HL-60 (cell line): ENCODE data around the gene BCAS4.

ENCODE experiments used
- DNase-seq, 2 experiments: peaks; one replicate each; pipeline ENCODE4 v3.0.0-alpha.2; 2010 to 2020; ENCODE audit warnings: low read depth in 1 of 2, low spot score in 1 of 2
- H3K27ac ChIP-seq: fragments of 250-450 bp; sonication (Bioruptor Pico); replicated peaks from 2 replicates; pipeline ENCODE4 v1.5.1; 2020; ENCODE audit warnings: mild to moderate bottlenecking, moderate library complexity
- H3K27me3 ChIP-seq: fragments of 250-450 bp; sonication (Bioruptor Pico); 2 replicates; pipeline ENCODE4 v1.5.1; 2021; ENCODE audit warnings: mild to moderate bottlenecking, moderate library complexity; ENCODE audit not compliant: insufficient read depth, poor library complexity, severe bottlenecking
- H3K4me3 ChIP-seq: replicated peaks from 2 replicates; pipeline ENCODE4 v1.5.1; 2011; ENCODE audit warnings: mild to moderate bottlenecking, control low read depth, low read length; ENCODE audit not compliant: insufficient read depth
- CTCF ChIP-seq: IDR thresholded peaks from one replicate; pipeline ENCODE4 v1.5.1; 2011; ENCODE audit warnings: low read length, control low read depth, inconsistent platforms; ENCODE audit not compliant: insufficient read depth
- GABPA ChIP-seq: IDR thresholded peaks from 2 replicates; pipeline ENCODE4 v1.6.1; 2012; ENCODE audit warnings: low read depth
- POLR2AphosphoS5 ChIP-seq: IDR thresholded peaks from 2 replicates; pipeline ENCODE4 v1.6.1; 2012; ENCODE audit warnings: low read depth
- REST ChIP-seq: IDR thresholded peaks from 2 replicates; pipeline ENCODE4 v1.6.1; 2012; ENCODE audit warnings: low read depth; ENCODE audit not compliant: insufficient replicate concordance
- SPI1 ChIP-seq: IDR thresholded peaks from 2 replicates; pipeline ENCODE4 v1.6.1; 2012; ENCODE audit warnings: low read depth, mild to moderate bottlenecking, borderline replicate concordance

The BCAS4 gene

GRCh38 chr20:50856475-50857041, 61.7 kb downstream of the BCAS4 start:
- no peak for DNase-seq
- Histone ChIP-seq H3K27me3 (no peaks in the 10 kb centered on the region), H3K27ac (no peak overlapping the region), H3K4me3 (no peak overlapping the region)
- TF ChIP-seq REST (no peak), POLR2AphosphoS5 (no peak), CTCF (no peak), GABPA (no peak), SPI1 (no peak)

GRCh38 chr20:50857348-50857747, 62.5 kb downstream of the BCAS4 start:
- Histone ChIP-seq H3K27ac (no peak overlapping the region), H3K27me3 (no peaks in the 10 kb centered on the region), H3K4me3 (no peak overlapping the region)
- TF ChIP-seq REST: no peak
- TF ChIP-seq SPI1: no peak
- TF ChIP-seq POLR2AphosphoS5: no peak
- no peak for TF ChIP-seq CTCF
- no peak for TF ChIP-seq GABPA
- no peak for DNase-seq

GRCh38 chr20:50858525-50858924, 63.7 kb downstream of the BCAS4 start:
- no peak overlapping the region for H3K27ac ChIP-seq
- no peak for DNase-seq

More at GRCh38 chr20:50858525-50858924, 63.7 kb downstream of the BCAS4 start:
- Histone ChIP-seq H3K4me3 (no peak overlapping the region), H3K27me3 (no peaks in the 10 kb centered on the region)
- TF ChIP-seq SPI1: no peak
- no peak for TF ChIP-seq CTCF
- no peak for TF ChIP-seq REST
- no peak for TF ChIP-seq GABPA
- TF ChIP-seq POLR2AphosphoS5: no peak
